DMS114 treated with DMSO at 0.1 percent for 48 hours (cell line): Measurements from ENCODE around the gene LRP6.
A peak's percentile ranks its signal among the peaks of the same experiment; 100 is the strongest.
"Not testable (repeated sequence)": the region's sequence is repeated elsewhere in the genome, so short reads cannot be mapped to it uniquely, and the experiment has no call there.

Experiments
- DNase-seq: peaks from one replicate; lab custom pipeline; 2025; ENCODE audit not compliant: unreplicated experiment; lab: John Stamatoyannopoulos, UW

LRP6 gene

GRCh38 chr12:12265571-12266388 lies 1.1 kb downstream of the LRP6 start:
- DNase-seq: peak; percentile 42

GRCh38 chr12:12265035-12265434 lies 1.8 kb downstream of the LRP6 start:
- no peak for DNase-seq

- DNase-seq: no peak
These were observed 2.9 kb downstream of the LRP6 start for GRCh38 chr12:12263909-12264308.

- DNase-seq: not testable (repeated sequence)
These were observed 10.5 kb downstream of the LRP6 start for GRCh38 chr12:12256291-12256757.

GRCh38 chr12:12254553-12254952 lies 12.3 kb downstream of the LRP6 start:
- DNase-seq: no peak

- DNase-seq: no peak
These were observed 17.4 kb downstream of the LRP6 start for GRCh38 chr12:12249216-12250050.

GRCh38 chr12:12247584-12247983 lies 19.3 kb downstream of the LRP6 start:
- DNase-seq: no peak

- no peak for DNase-seq
These were observed 22.5 kb downstream of the LRP6 start for GRCh38 chr12:12244341-12244740.

GRCh38 chr12:12240662-12241340 lies 26.0 kb downstream of the LRP6 start:
- no peak for DNase-seq

- DNase-seq: no peak
These were observed 27.7 kb downstream of the LRP6 start for GRCh38 chr12:12239127-12239526.

GRCh38 chr12:12238605-12239004 lies 28.2 kb downstream of the LRP6 start:
- DNase-seq: no peak

- no peak for DNase-seq
These were observed 29.9 kb downstream of the LRP6 start for GRCh38 chr12:12236896-12237295.

GRCh38 chr12:12230275-12230674 lies 36.6 kb downstream of the LRP6 start:
- DNase-seq: no peak

- no peak for DNase-seq
These were observed 37.2 kb downstream of the LRP6 start for GRCh38 chr12:12229556-12230092.

- DNase-seq: no peak
These were observed 38.4 kb downstream of the LRP6 start for GRCh38 chr12:12228402-12228801.

GRCh38 chr12:12226187-12226586 lies 40.7 kb downstream of the LRP6 start:
- no peak for DNase-seq

- no peak for DNase-seq
These were observed 42.5 kb downstream of the LRP6 start for GRCh38 chr12:12224240-12224940.

GRCh38 chr12:12221560-12221959 lies 45.3 kb downstream of the LRP6 start:
- no peak for DNase-seq

GRCh38 chr12:12219664-12220063 lies 47.2 kb downstream of the LRP6 start:
- DNase-seq: no peak

- DNase-seq: no peak
These were observed 49.9 kb downstream of the LRP6 start for GRCh38 chr12:12217018-12217359.
